B cell (primary cell): ENCODE results near the gene BBIP1.

Source experiments
- EZH2 ChIP-seq: IDR thresholded peaks from 2 replicates; pipeline ENCODE4 v1.6.1; 2012; ENCODE audit warnings: borderline replicate concordance, low read depth, mild to moderate bottlenecking, moderate library complexity, low read length; ENCODE audit not compliant: insufficient read depth, poor library complexity, severe bottlenecking
- TF ChIP-seq, protein P1 (sequence below): fragments of 200-600 bp; IDR thresholded peaks from one replicate; pipeline ENCODE4 v1.8.0; 2022; ENCODE audit warnings: antibody characterized with exemption, mild to moderate bottlenecking

DNA sequence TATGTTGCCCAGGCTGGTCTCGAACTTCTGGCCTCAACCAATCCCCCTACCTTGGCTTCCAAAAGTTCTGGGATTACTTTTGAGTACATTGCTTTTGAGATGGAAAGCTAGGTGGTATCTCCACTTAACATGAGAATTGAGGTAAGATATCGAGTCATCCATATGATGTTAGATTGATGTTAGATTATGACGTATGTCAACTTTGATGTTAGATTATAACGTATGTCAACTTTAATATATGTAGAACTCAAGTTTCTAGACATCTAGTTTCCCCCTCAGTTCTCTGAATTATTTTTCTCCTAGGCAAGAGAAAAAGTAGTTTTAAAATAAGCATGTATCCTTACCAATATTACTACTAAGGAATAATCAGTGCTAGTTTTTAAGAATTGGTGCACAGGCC is 20.4 kb upstream of the BBIP1 start:
- TF ChIP-seq, protein P1, sequence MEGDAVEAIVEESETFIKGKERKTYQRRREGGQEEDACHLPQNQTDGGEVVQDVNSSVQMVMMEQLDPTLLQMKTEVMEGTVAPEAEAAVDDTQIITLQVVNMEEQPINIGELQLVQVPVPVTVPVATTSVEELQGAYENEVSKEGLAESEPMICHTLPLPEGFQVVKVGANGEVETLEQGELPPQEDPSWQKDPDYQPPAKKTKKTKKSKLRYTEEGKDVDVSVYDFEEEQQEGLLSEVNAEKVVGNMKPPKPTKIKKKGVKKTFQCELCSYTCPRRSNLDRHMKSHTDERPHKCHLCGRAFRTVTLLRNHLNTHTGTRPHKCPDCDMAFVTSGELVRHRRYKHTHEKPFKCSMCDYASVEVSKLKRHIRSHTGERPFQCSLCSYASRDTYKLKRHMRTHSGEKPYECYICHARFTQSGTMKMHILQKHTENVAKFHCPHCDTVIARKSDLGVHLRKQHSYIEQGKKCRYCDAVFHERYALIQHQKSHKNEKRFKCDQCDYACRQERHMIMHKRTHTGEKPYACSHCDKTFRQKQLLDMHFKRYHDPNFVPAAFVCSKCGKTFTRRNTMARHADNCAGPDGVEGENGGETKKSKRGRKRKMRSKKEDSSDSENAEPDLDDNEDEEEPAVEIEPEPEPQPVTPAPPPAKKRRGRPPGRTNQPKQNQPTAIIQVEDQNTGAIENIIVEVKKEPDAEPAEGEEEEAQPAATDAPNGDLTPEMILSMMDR = no peak
- no peak for TF ChIP-seq EZH2
